Fibroblast of lung (primary cell): ENCODE measurements around the gene CEBPE. TPM values are rescaled to one million over a fixed set of nuclear protein-coding genes. Genes with fewer than 3 reads are reported as not detected.

Experiments used
- DNase-seq, 2 donors: peaks; one replicate each; pipeline versions ENCODE4 v3.0.0 to v3.0.0-alpha.2; 2010; ENCODE audit warnings: low read depth in 2 of 2
- H2AFZ ChIP-seq: 2 replicates; pipeline ENCODE4 v1.5.1; 2012; ENCODE audit warnings: low read length, control low read depth, inconsistent platforms
- H3K27ac ChIP-seq: 2 replicates; pipeline ENCODE4 v1.5.1; 2011; ENCODE audit warnings: low read length, control low read depth; ENCODE audit not compliant: insufficient read depth
- H3K27me3 ChIP-seq: 2 replicates; pipeline ENCODE4 v1.5.1; 2011; ENCODE audit warnings: mild to moderate bottlenecking, low read length; ENCODE audit not compliant: control insufficient read depth, insufficient read depth
- H3K36me3 ChIP-seq: 2 replicates; pipeline ENCODE4 v1.5.1; 2011; ENCODE audit warnings: low read length; ENCODE audit not compliant: control insufficient read depth, insufficient read depth
- H3K4me1 ChIP-seq: 2 replicates; pipeline ENCODE4 v1.5.1; 2011; ENCODE audit warnings: low read length; ENCODE audit not compliant: control insufficient read depth, insufficient read depth; ENCODE audit errors: extremely low read depth
- H3K4me2 ChIP-seq: 2 replicates; pipeline ENCODE4 v1.5.1; 2011; ENCODE audit warnings: low read length, control low read depth; ENCODE audit not compliant: insufficient read depth; ENCODE audit errors: extremely low read depth
- H3K4me3 ChIP-seq, 4 experiments: fragments of 200-600 bp in 1 of 4; sonication (generic) in 1 of 4; replicated peaks in 1 of 4; 2 replicates each; pipeline ENCODE4 v1.5.1; 2011 to 2016; ENCODE audit warnings: low read length in 4 of 4, low read depth in 3 of 4, mild to moderate bottlenecking in 3 of 4, control low read depth in 2 of 4, inconsistent platforms in 1 of 4, mixed read lengths in 1 of 4; ENCODE audit not compliant: insufficient read depth in 1 of 4; ENCODE audit errors: control extremely low read depth in 1 of 4
- H3K79me2 ChIP-seq: 2 replicates; pipeline ENCODE4 v1.5.1; 2012; ENCODE audit warnings: mild to moderate bottlenecking, low read length, inconsistent platforms; ENCODE audit not compliant: control insufficient read depth, insufficient read depth
- H3K9ac ChIP-seq: 2 replicates; pipeline ENCODE4 v1.5.1; 2011; ENCODE audit warnings: mild to moderate bottlenecking, low read length, control low read depth; ENCODE audit not compliant: insufficient read depth
- H3K9me3 ChIP-seq: 2 replicates; pipeline ENCODE4 v1.5.1; 2012; ENCODE audit warnings: low read depth, low read length; ENCODE audit not compliant: control insufficient read depth, insufficient read depth
- H4K20me1 ChIP-seq: 2 replicates; pipeline ENCODE4 v1.5.1; 2011; ENCODE audit warnings: low read length; ENCODE audit not compliant: control insufficient read depth, insufficient read depth; ENCODE audit errors: extremely low read depth
- CTCF ChIP-seq, 2 donors: IDR thresholded peaks in 1 of 2; conservative IDR thresholded peaks in 1 of 2; 1 replicate in 1 of 2; 2 replicates in 1 of 2; pipeline ENCODE4 v1.5.1; 2011 to 2012; ENCODE audit warnings: low read length in 2 of 2, control low read depth in 1 of 2, inconsistent platforms in 1 of 2, low read depth in 1 of 2, mild to moderate bottlenecking in 1 of 2
- EZH2 ChIP-seq: IDR thresholded peaks from 2 replicates; pipeline ENCODE4 v1.5.1; 2012; ENCODE audit warnings: low read length, control low read depth, mild to moderate bottlenecking; ENCODE audit errors: missing control alignments
- polyA plus RNA-seq, 2 donors: library from polyadenylated mRNA; depleted of rRNA in 1 of 2; stranded (reverse) in 1 of 2; unstranded in 1 of 2; fragments of >200 nt; gene quantifications; 2 replicates each; pipeline ENCODE4 v1.2.1, GENCODE V29; 2011 to 2012; ENCODE audit warnings: missing spikeins in 1 of 2
- total RNA-seq: library from RNA; depleted of rRNA; stranded (reverse); fragments of >200 nt; gene quantifications from 2 replicates; pipeline ENCODE4 v1.2.1, GENCODE V29; 2014

Gene CEBPE
- total and polyA plus RNA-seq, 2 donors (not counting 1 experiment from before 2014, with no cell fraction given) = not detected

DNA sequence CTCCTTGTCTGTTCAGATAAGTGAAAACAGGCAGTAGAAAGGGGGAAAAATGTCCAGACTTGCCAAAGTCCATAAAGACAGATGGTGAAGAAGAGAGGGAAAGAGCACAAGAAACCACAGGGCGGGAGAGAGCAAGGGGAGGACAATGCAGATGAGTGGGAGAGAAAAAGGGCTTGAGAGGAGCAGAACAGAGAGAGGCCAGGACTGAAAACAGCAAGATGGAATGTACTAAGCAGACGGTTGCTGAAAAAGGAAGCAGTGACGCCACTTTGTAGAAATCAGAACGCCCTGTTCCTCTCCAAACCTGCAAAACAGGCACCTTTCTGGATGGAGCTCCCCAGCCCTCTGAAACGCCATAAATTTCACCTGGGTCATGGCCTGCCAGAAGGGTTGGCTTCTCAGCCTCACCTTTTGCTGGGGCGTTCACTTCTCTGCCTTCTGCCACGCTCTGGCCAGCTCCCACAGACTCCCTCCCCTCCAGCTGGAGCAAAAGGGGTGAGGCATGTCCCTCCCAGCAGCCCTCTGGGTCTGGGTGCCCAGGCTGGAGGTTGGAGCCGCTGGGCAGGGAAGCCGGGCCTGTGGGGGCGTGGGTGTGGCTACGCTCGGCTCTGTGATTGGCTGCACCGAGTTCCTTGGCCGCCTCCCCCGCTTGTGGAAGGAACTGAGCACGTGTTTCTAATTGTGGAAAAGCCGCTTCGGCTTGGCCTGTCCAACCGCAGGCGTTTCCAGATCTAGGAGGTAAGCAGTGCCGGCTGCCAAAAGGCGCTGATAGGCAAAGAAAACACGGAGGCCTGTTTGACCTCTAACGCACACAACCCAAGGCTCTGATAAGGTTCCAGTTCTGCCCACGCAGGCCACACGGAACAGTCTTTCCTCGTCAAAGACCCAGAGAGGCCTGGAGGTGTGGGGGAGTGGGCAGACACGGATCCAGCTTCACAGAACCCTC is 35.1 kb upstream of the CEBPE start:
- TF ChIP-seq CTCF (conservative IDR thresholded peaks at IDR 0.05 in 1 of 2, IDR thresholded peaks at IDR 0.05 in 1 of 2; ENCODE audit: low read depth in 1 of 2, low read length in 2 of 2) (no peak), EZH2 (no peak)
- Histone ChIP-seq H3K27me3 (no peaks in the 10 kb centered on the region), H3K79me2 (no peaks in the 10 kb centered on the region), H3K27ac (peak overlapping the region; percentile 69), H4K20me1 (no peaks in the 10 kb centered on the region), H3K9me3 (no peaks in the 10 kb centered on the region), H3K36me3 (no peaks in the 10 kb centered on the region), H3K4me2 (peak overlapping the region; percentile 68), H3K4me1 (peaks cover 6% of the 10 kb centered on the region), H2AFZ (peak overlapping the region; percentile 34), H3K9ac (no peak overlapping the region), H3K4me3 (peak overlapping the region in 2 of 4 experiments; percentile 9 to 58)
- peak; percentile 54 to 55 for DNase-seq

DNA sequence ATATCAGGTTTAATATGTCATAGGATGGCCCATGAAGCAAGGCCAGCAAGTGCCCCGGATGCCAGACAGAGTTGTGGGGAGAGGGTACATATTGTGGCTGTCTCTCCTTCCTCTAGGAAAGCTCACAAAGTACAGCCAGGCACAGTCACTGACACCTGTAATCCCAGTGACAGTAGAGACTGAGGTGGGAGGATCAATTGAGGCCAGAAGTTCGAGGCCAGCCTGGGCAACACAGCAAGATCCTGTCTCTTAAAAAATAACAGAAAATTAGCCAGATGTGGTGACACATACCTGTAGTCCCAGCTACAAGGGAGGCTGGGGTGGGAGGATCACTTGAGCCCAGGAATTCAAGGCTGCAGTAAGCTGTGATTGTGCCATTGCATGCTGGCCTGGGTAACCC is 32.3 kb upstream of the CEBPE start:
- Histone ChIP-seq H3K9me3 (no peaks in the 10 kb centered on the region), H4K20me1 (no peaks in the 10 kb centered on the region), H3K4me1 (peaks cover 6% of the 10 kb centered on the region), H3K36me3 (no peaks in the 10 kb centered on the region), H3K4me3 (no peak overlapping the region), H3K9ac (no peak overlapping the region), H3K27me3 (no peaks in the 10 kb centered on the region), H2AFZ (no peak overlapping the region), H3K27ac (no peak overlapping the region), H3K4me2 (no peak overlapping the region), H3K79me2 (no peaks in the 10 kb centered on the region)
- no peak for DNase-seq
- TF ChIP-seq CTCF (conservative IDR thresholded peaks at IDR 0.05 in 1 of 2, IDR thresholded peaks at IDR 0.05 in 1 of 2; ENCODE audit: low read depth in 1 of 2, low read length in 2 of 2) = no peak
- no peak for TF ChIP-seq EZH2

DNA sequence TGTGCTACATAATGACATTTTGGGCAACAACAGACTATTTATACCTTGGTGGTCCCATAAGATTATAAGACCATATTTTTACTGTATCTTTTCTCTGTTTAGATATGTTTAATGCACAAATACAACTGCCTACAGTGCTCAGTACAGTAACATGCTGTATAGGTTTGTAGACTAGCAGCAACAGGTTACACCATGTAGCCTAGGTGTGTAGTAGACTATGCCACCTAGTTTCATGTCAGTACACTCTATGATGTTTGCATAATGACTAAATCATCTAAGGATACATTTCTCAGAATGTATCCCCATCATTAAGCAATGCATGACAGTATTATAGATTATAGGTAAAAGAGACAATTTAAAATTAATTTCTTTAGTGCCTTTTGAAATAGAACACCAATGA is 30.7 kb upstream of the CEBPE start:
- Histone ChIP-seq H3K36me3 (no peaks in the 10 kb centered on the region), H3K27me3 (no peaks in the 10 kb centered on the region), H3K4me3 (no peak overlapping the region)

More for the DNA sequence above, 30.7 kb upstream of the CEBPE start:
- H3K4me1 ChIP-seq = peaks cover 4% of the 10 kb centered on the region
- no peaks in the 10 kb centered on the region for H3K9me3 ChIP-seq
- H3K4me2 ChIP-seq = no peak overlapping the region
- TF ChIP-seq CTCF (conservative IDR thresholded peaks at IDR 0.05 in 1 of 2, IDR thresholded peaks at IDR 0.05 in 1 of 2; ENCODE audit: low read depth in 1 of 2, low read length in 2 of 2) = no peak
- TF ChIP-seq EZH2 = no peak
- no peaks in the 10 kb centered on the region for H4K20me1 ChIP-seq
- H3K9ac ChIP-seq = no peak overlapping the region
- no peak overlapping the region for H2AFZ ChIP-seq
- H3K27ac ChIP-seq = no peak overlapping the region
- no peak for DNase-seq
- no peaks in the 10 kb centered on the region for H3K79me2 ChIP-seq
